NCI-H187 treated with DMSO at 0.1 percent for 48 hours (cell line): ENCODE data around the gene CRYAA.

ENCODE experiments used
- DNase-seq: peaks from one replicate; lab custom pipeline; 2025; lab: John Stamatoyannopoulos, UW

Gene CRYAA

DNA sequence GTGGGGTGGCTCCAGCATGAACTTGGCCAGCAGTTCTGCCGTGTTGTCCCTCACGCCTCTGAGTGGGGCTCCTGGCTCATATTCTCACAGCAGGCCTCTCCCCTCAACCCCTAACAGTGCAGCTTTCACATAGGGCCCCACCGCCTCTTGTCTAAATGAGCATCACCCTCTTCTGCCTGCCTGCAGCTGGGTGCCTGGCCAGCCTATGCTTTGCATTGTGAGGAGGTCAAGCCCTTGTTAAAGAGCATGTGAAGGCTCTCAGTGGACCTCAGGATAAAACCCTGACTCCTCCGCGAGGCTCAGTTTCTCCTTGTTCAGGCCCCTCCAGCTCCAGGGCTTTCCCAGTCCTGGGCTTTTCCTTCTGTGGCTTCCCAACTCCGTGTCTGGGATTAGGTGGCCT is 34.8 kb downstream of the CRYAA start:
- DNase-seq, result no peak

- no peak for DNase-seq
Measured at GRCh38 chr21:43204638-43205037, 35.8 kb downstream of the CRYAA start.

DNA sequence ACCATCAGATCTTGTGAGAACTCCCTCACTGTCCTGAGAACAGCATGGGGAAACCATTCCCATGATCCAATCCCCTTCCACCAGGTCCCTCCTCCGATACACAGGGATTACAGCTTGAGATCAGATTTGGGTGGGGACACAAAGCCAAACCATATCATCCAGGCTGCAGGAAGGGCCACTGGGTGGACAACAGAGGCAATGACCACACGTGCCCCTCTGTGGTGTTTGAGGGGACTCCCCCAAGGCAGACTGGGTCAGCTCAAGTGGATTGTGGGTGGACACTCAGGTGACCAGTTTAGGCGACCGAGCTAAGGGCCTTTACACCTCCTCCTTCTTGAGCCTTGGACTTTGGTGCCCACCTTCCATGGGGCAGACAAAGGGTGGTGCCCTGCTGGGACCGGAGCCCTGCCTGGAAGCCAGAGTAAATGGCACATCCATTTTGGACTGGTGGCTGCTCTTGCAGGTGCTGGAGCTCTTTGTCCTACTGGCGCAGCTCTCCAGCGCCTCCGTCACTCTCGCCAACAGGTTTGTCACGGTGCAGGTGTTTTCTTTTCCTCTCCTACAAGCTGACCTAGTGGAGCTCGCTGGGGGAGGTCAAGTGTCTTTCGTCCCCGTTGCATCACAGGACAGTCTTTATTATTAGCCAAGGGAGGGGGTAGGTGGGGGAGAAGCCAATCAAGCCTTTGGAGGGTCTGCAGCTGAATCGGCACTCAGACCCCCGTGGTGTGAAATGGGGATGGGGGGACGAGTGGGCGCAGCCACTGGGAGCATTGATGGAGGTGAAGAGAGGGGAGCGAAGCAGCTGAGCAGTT is 37.6 kb downstream of the CRYAA start:
- no peak for DNase-seq

GRCh38 chr21:43207043-43207315 is 38.2 kb downstream of the CRYAA start:
- no peak for DNase-seq

- no peak for DNase-seq
Measured at GRCh38 chr21:43207868-43208267, 39.1 kb downstream of the CRYAA start.

DNA sequence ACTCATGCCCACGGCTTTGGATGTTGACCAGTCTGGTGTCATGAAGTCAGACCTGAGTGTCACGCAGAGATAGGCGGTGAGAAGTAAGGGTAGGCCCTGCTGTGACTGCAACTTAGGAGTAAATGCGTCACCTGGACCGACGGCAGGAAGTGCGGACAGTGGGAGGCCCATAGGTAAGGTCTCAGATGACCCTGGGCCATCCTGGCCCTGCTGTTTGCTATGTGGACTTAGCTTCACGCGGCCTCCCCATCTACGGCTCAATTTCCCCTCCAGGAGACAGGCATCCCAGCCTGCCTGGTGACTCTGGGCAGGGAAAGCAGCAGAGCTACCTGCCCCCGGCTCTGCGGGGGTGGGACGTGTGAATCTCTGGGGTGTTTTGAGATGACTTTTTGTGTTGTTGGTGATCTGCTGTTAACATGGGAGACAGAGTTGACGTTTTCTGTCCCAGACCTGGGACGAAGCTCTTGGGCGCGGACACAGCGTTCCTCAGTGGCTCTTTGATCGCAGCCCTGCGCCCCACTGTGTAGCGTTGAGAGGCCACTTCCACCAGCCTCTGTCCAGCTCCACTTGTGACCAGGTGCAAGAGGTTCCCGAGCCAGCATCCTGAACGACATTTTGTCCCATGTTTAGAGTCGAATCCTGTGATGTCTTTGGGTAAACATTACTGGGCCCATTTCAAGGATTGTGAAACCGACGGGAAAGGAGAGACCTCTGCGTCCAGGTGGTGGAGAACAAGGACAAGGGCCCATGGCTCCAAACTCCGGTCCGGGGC is 39.9 kb downstream of the CRYAA start:
- no peak for DNase-seq

DNA sequence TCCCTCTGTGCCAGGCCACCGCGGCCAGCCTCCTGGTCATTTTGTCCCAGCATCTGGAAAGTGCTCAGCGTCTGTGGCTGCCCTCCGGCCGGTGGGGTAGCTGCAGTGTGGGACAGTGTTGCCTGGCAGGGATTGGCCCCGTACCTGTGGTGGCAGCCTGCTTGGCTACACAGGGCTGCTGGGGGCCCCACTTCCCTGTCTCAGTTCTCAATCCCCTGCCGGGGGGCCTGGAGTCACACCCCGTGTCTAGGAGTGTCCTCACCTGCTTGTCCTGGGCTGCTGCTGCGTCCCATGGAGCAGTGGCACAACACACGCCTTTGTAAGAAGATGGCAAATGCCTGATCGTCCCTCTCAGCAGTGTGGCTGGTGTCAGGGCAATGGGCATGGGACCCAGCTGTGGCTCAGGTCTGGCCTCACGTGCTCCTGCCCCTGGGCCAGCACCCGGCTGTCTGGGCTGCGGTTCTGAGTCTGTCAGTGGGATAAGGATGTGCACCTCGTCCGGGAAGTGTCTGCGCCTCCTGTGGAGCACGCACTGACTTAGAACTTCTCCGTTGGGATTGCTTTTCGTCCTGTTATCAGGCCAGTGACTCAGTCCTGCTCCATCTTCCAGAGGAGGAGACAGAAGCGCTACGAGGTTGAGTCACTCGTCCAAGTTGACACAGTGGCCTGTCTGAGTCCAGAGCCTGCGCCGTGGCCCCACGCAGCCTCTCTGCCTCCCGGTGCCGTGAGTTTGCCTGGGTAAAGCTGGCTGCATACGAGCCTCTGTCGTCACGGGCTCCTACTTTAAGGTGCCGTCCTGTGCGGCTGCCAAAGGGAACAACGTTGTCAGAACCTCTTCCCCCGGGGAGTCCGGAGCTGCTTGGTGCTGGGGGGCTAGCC is 41.0 kb downstream of the CRYAA start:
- no peak for DNase-seq

- DNase-seq, result no peak
Measured at GRCh38 chr21:43210454-43211071, 41.8 kb downstream of the CRYAA start.

DNA sequence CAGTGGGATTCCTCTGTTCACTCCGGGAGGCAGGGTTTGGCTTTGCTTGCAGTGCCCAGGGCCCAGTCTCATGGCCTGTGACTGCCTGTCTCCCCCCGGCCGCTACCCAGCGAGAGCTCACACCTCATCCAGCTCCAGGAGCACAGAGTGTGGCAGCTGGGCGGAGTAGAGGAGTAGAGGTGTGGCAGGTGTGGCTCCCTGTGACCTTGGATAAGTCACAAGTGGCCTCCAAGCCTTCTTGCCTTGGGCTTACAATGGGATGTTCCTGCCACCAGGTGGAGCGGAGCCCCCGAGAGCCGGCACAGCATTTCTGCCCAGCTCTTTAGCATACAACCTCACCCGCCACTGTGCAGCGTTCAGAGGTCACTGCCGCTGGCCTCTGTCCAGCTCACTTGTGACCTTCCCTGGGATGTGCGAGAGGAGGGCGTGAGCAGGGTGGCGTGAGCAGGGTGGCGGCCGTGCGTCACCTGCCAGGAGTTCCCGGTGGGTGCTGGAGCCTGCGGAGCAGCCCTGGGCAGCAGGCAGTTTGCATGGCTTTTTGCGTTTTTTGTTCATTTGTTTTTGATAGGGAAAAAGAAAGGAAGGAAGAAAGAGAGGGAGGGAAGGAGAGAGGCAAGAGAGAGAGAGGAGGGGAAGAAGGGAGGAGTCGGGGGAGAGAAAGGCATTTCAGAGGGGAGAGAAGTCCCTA is 42.4 kb downstream of the CRYAA start:
- no peak for DNase-seq

GRCh38 chr21:43211760-43212115 is 42.9 kb downstream of the CRYAA start:
- no peak for DNase-seq
